Measurements from ENCODE around the gene SYNE1. TPM values are rescaled to one million over a fixed set of nuclear protein-coding genes. Genes with fewer than 3 reads are reported as not detected.
A peak's percentile ranks its signal among the peaks of the same experiment; 100 is the strongest.

The SYNE1 gene
- total RNA-seq, 2 donors from 2014 or later, result 15.8 to 30.1 TPM

- intact Hi-C loops (cut with DNase I, micrococcal nuclease), result no loop called here
- no peak for DNase-seq
- ATAC-seq, result no peak
Measured at GRCh38 chr6:152240436-152240835, 396.7 kb downstream of the SYNE1 start.

DNA sequence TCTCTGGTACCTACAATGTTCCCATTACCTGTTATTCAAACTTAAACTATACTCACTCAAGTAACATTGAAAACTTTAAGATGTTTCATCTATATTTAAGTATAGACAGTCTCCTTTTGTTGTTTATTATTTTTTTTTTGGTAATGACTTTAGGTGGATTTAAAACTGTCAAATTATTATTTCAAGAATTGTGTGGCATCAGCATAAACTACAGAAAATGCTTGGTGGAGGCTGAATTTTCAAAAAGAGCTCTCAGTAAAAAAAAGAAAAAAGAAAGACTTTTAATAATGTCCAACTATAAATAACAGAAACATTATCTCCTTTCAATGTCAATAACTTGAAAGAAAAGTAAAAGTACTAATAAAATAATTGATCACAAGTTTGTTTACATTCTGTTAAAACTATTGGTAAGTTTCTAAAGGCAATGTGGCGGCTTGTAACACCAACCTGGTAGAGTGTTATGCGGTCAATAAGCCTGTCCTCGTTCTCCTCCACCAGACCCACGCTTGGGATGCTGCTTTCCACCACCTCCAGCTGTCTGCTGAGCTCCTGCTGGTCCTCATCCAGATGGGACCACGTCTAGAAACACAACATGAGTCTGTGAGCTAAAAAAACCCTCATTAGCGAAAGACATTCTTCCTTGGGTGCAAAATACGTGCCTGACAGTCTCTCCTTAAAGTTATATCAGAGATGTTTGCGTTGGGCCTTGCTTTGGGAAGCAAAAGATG, 400.6 kb downstream of the SYNE1 start:
- intact Hi-C loops (cut with DNase I, micrococcal nuclease), result no loop called here
- DNase-seq, result no peak
- no peak for ATAC-seq

DNA sequence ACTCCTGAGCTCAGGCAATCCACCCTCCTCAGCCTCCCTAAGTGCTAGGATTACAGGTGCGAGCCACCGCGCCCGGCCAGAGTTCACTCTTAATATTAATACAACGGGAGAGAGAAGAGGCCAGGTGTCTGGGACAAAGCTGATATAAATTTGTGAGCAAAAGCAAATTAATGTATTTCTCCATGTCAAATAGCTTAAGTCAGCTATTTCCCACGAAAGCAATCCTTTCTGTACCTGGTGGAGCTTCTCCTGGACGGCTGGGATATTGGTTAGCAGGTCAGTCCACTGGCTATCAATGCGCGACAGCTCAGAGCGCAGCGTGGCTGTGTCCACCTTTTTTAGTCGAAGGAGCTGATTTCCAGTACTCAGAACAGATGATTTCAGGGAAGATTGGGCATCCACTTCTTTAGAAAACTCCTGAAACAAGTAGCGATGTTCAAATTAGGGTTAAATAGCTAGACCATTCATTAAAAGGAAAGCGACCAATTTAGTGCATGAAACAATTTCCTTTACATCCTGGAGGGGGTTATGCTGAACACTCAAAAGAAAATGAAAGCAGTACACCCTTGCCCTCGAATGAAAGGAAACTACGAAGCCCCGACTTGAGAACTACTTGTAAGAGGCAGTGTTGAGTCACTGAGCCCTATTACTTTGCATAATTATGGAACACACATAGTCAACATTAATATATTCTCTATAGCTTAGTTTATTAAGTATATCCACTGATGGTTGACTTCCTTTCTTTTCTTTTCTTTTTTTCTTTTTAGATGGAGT, 403.4 kb downstream of the SYNE1 start:
- ATAC-seq (no peak), DNase-seq (no peak)
- intact Hi-C loops (cut with DNase I, micrococcal nuclease), result no loop called here

GRCh38 chr6:152232501-152233151, 404.5 kb downstream of the SYNE1 start:
- intact Hi-C loops (cut with DNase I, micrococcal nuclease), result no loop called here
- no peak for ATAC-seq
- DNase-seq, result no peak

DNA sequence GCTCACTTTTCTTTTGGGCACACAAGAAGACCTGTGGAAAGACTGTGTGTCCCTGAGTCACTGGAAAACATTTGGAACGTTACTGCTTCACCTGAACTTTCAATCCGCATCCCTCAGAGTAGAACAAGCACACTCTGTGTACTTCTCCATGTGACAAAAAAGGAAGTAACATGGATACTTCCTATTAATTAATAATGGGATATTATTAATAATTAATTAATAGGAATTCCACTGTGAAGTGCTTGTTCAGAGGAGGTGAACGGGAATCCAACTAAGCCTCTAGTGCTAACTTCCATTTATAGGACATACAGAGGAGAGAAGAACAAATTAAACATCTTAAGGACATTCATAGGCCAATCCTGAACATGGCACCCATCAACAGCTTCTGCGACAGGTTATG, 407.8 kb downstream of the SYNE1 start:
- DNase-seq, result no peak
- intact Hi-C loops (cut with DNase I, micrococcal nuclease), result no loop called here
- no peak for ATAC-seq

- DNase-seq (no peak), ATAC-seq (no peak)
- intact Hi-C loops (cut with DNase I, micrococcal nuclease), result no loop called here
Measured at GRCh38 chr6:152226119-152226518, 411.0 kb downstream of the SYNE1 start.

DNA sequence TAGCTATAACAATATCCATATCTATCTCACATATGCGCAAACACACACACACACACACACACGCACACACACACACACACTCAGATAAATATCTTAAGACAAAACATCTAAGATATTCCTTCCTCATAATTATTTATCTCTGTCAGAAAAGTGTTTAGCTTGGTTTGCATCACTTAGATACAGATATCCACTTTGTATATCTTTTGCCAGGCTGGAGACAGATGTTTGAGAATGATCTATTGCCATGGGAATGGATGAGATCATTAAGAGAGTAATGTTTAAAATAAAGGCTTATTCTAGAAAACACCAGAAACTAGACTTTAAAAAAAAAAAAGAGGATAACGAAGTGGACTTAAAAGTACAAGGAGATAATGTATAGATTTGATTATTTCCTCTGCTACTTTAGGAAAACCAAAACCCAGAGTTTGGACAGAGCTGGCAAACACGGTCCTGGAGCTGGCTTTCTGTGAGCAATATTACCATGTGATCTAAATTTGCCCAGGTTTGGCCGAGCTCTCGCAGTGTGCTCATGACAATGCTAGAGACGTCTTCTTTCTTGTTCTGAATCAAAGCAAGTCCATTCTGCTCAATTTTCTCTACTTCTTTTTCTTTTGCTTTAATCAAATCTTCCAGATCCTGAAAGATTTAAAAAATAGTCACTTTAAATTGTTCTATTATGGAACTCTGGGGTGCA, 411.8 kb downstream of the SYNE1 start:
- intact Hi-C loops (cut with DNase I, micrococcal nuclease), result no loop called here
- DNase-seq (no peak), ATAC-seq (no peak)

DNA sequence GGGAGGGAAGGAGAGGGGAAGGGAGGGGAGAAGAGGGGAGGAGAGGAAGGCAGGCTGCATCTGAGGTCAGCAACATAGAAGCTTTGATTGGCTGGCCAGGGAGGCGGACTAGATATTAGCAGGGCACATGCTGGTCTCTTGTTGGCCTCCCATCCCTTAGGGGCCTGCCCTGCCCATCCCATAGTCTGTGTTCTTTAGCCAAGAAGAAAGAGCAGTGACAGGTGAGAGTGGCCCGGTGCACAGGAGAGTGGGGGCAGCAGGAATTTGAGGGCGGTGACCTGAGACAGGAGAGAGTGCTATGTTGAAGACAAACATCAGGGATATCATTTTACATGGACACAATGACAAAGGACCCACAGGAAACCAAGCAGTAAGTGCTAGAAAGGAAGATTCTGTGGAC, 413.5 kb downstream of the SYNE1 start:
- ATAC-seq (no peak), DNase-seq (no peak)
- intact Hi-C loops (cut with DNase I, micrococcal nuclease), result no loop called here

GRCh38 chr6:152221806-152222628, 415.1 kb downstream of the SYNE1 start:
- ATAC-seq, result no peak
- intact Hi-C loops (cut with DNase I, micrococcal nuclease), result no loop called here
- no peak for DNase-seq

GRCh38 chr6:152220786-152221185, 416.4 kb downstream of the SYNE1 start:
- intact Hi-C loops (cut with DNase I, micrococcal nuclease), result no loop called here
- no peak for ATAC-seq
- no peak for DNase-seq

DNA sequence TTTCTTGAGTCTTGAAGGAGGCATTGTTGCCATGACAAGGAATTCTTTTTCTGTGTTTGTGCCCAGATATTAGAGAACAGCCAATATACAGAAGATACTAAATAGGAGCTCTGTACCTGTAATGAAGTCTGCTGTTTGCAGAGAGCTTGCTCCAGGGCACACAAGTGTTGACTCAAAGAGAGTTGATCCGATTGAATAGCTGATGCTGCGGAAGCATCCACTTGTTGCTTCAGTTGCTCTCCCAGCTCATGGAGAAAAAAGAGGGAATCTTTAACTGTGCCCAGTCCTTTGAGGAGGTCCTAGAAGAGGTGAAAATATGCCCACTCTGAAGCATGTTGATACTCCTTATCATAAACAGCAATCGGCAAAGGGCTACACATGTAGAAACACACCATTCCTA, 418.3 kb downstream of the SYNE1 start:
- ATAC-seq (no peak), DNase-seq (no peak)
- intact Hi-C loops (cut with DNase I, micrococcal nuclease), result no loop called here

GRCh38 chr6:152212437-152212836, 424.7 kb downstream of the SYNE1 start:
- intact Hi-C loops (cut with DNase I, micrococcal nuclease), result no loop called here
- ATAC-seq (no peak), DNase-seq (no peak)

DNA sequence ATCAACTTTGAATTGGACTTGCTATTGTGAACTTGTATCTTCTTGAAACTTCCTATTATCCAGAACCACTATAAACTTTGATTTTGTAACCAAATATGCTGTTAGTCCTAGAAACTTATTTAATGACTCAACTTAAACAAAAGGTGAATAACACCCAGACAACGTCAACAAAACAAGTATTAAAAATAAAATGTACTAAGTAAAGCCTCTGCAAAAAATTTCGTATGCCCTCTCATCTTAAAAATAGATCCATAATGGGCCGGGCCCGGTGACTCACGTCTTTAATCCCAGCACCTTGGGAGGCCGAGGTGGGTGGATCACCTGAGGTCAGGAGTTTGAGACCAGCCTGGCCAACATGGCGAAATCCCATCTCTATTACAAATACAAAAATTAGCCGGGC, 428.0 kb downstream of the SYNE1 start:
- DNase-seq (no peak), ATAC-seq (no peak)
- intact Hi-C loops (cut with DNase I, micrococcal nuclease), result no loop called here

DNA sequence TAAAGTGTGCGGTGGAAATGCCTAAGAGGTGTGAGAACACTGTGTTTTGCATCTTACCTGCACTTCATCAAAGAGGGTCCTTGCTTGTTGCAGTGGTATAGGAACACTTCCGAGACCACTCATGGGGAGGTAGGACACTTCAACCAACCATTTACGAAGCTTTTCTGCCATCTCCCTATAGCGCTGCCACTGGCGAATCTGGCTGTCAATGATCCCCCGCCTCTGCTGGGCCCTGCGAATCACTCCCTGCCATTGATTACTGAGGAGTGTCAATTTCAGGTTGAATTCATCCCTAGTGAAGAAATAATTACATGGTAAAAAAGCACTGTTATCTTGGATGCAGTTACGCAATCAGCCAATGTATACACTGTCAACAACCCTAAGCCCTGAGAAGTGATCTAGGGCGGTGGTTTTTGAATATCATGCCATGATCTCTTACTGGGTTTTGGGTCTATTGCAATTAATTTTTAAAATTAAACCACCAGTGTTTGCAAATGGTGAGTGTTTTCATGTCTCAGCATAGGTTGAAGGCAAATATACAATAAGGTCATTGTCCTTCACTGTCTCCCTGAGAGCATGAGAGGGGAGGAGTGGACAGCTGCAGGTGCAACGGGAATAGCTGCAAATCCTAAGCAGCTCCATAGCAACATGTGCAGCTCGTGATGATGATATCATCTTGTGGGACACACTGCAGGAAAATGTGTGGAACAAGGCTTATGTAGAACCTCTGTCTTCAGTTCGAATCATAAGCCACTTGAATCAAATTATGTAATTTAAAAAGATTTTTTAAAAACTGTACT, 429.0 kb downstream of the SYNE1 start:
- ATAC-seq (no peak), DNase-seq (no peak)
- intact Hi-C loops (cut with DNase I, micrococcal nuclease), result no loop called here

DNA sequence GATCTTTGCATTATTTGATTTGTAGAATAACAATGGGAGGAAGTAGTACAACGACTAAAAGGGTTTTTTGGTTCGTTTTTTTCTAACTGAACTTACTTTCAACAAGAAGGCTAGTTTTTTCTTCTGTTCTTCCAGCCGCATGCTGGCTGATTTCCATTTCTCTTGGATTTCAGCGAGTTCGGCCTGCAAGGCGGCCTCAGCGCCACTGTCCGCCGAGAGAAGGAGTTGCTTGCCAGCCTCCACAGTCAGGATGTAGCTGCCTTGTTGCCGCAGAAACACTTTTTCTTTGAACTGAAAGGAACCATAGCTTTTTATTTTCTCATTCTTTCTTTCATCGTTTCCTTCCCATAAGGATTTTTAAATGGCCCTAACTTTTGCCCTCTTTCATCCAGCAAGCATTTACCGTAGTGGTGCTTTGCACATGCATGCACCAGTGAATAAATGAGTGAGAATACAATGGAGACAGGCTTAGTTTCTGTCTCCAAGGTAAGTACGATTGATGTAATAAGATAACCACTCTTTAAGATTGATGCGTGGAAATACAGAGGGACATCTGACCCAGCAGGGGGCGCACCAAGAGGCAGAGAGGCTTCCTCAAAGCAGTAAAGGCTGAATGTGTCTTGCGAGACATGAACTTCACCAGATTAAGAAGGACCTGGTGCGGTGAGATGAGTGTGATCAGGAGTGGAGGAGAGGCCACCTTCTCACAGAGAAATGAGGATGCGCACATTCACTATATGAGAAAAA, 430.9 kb downstream of the SYNE1 start:
- intact Hi-C loops (cut with DNase I, micrococcal nuclease), result no loop called here
- DNase-seq, result peak in 1 of 2 donors; percentile 54
- peak; percentile 48 for ATAC-seq

DNA sequence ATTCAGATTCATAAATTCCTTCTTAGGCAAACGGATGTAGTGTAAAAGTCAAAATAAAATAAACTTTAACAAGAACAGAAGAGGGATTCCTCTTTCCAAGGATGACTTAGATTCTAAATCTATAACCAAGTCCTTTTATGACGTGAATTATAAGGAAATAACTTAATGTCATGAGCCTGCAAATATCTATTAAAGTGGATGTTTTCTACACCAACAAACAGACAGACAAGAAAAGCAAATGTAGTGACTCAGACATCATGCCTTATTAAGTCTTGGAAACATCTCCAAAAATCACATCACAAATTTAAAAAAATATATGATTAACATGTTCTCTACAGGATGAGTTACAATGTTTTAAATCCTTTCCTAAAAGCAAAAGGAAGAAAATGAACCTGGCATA, 432.6 kb downstream of the SYNE1 start:
- ATAC-seq, result no peak
- intact Hi-C loops (cut with DNase I, micrococcal nuclease), result no loop called here
- DNase-seq, result no peak

DNA sequence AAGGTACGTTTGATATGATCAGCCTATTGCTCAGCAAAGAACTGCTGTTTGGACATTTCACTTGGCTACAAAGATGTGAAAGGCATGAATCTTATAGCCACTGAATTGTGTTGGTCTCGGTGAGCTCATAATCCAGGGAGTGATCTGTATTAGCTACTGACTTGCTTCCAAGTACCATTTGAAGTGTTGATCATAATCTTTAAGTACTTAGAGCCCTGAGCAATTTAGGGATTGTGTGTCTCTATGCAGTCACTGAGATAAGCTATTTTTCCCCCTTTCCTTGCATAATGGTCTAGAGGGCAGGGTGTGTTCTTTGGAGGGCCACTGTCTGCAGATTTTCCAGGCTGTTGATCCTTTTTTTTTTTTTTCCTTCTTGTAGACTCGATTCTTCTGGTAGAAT, 436.0 kb downstream of the SYNE1 start:
- no peak for ATAC-seq
- no peak for DNase-seq
- intact Hi-C loops (cut with DNase I, micrococcal nuclease), result no loop called here
